ENCODE data around the gene C1QTNF5. TPM values are rescaled to one million over a fixed set of nuclear protein-coding genes. Genes with fewer than 3 reads are reported as not detected.
A peak's percentile ranks its signal among the peaks of the same experiment; 100 is the strongest.
"Not testable (repeated sequence)": the region's sequence is repeated elsewhere in the genome, so short reads cannot be mapped to it uniquely, and the experiment has no call there.

Gene C1QTNF5, protein sequence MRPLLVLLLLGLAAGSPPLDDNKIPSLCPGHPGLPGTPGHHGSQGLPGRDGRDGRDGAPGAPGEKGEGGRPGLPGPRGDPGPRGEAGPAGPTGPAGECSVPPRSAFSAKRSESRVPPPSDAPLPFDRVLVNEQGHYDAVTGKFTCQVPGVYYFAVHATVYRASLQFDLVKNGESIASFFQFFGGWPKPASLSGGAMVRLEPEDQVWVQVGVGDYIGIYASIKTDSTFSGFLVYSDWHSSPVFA
- 5.9 and 7.7 TPM in 2 replicates for total RNA-seq (2014; rRNA removed; shearing (Covaris generic))

DNA sequence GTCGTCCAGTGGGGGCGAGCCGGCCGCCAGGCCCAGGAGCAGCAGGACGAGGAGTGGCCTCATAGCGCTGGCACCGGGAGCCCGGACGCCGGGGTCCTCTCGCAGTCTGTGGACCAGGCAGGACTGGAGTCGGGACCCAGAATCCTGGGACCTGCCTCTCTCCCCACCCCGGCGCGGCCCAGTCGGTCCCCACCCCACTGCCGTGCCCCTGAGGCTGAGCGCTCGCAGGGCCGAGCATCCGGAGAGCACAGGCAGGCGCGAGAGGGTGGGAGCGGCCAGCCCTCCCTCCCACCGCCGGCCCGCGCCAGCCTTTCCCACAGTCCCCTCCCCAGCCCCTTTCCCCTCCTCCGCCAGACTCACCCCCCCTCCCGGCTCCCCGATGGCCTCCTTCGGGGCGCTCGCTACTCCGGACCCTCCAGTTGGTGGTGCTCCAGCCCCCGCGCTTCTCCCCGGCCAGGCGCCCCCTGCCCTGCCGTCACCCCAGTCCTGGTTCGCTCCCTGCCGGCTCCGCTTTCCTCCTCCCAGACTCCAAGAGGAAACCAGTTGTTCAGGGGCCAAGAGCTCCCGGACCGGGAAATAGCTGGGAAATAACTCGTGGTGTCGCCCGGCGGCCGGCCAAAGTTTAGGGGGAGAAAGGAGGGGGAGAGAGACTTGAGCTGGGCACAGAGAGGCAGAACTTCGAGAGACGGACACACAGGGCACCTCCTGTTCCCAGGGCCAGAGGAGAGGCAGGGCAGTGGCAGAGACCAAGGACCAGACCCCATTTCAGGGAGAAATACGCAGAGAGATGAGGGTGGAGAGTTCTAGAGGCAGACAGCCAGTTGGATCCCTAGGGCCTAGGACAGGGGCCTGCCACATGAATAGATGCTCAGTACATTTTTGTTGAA, at the start of gene C1QTNF5:
TSS of gene C1QTNF5 (minus strand) at position 549 of the 887 bp plus-strand sequence. CDS start at position 63, 486 bp downstream.
- peak; percentile 61 for DNase-seq (ENCODE audit: low read depth)

DNA sequence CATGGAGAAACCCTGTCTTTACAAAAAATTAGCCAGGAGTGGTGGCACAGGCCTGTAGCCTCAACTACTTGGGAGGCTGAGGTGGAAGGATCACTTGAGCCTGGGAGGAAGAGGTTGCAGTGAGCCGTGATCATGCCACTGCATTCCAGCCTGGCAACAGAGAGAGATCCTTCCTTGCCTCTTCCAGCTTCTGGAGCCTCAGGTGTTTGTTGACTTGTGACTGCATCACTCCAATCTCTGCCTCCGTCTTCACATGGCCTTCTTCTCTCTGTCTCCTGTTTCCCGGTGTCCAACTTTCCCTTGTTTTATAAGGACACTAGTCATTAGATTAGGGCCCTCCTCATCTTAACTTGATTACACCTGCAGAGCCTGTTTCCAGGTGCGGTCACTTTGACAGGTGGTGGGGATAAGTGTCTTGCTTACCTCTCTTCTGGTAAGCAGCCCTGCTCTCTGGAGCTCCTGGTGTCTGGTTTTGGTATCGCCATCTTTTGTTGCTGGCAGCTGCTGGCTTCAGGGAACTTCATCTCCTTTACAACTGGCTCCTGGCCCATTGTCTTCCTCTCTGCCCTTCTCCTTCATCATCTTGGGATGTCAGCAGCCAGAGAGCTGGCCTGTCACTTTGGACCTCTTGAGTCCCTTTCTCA, 49.0 kb upstream of the C1QTNF5 start:
- peak; percentile 13 for DNase-seq (ENCODE audit: low read depth)

DNA sequence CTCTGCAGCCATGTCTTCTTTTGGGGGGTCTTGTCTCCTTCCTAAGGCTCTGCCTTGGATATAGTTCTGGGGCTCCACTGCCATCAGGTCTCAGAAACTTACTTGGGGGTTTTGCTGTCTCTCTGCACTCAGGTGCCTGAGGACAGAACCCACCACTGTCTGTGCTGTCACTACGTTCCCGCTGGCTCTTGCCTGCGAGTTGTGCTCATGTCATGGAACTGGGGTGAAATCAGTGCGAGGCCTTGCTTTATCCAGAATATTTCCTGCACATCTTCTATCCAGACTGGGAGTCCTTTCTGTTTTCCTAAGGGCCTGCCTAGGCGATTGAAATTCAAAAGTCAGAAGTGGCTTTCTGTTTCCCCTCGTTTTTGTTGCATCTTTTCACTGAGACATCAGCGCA, 47.4 kb upstream of the C1QTNF5 start:
- no peak for DNase-seq (ENCODE audit: low read depth)

DNA sequence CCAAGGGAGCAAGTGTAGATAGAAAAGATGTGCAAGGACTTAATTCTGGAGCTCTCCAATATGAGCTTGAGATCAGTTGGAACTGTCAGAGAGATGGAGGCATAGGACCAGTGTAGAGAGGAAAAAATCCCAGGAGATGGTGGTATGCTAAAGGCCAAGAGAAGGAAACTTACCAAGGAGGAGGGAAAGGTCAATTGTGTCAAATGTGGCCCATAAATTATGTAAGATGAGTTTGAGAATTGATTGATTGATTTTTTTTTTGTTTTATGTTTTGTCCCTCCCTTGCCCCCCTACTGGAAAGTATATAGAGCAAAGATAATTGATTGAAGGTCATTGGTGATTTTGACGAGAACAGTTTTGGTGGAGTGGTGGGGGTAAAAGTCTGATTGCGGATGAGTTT, 43.6 kb upstream of the C1QTNF5 start:
- no peak for DNase-seq (ENCODE audit: low read depth)

DNA sequence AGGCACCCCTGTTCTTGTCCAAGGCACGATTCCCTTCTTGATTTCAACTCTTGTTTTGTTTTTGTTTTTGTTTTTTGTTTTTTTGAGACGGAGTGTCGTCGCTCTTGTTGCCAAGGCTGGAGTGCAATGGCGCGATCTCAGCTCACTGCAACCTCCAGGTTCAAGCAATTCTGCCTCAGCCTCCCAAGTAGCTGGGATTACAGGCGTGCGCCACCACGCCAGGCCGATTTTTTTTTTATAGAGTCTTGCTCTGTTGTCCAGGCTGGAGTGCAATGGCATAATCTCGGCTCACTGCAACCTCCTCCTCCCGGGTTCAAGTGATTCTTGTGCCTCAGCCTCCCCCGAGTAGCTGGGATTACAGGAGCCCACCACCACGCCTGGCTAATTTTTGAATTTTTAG, 41.8 kb upstream of the C1QTNF5 start:
- not testable (repeated sequence) for DNase-seq (ENCODE audit: low read depth)

DNA sequence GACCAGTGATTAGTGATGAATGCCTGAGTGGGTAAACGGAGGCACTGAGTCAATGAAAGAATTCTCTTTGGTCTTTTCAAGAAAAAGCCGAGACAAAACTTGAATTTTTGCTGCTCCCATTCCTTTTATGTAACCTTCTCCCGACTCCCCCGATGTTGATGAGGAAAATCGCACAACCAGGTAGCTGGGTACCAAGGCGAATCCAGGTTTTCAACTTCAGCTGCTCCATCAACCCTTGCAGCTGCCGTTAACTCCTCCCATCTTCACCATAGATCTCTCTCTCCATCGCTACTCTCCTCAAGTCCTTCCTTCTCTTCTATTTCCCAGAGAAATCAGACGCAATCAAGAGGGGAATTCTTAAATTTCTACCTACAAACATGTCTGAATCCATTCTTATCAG, 41.4 kb upstream of the C1QTNF5 start:
- no peak for DNase-seq (ENCODE audit: low read depth)

DNA sequence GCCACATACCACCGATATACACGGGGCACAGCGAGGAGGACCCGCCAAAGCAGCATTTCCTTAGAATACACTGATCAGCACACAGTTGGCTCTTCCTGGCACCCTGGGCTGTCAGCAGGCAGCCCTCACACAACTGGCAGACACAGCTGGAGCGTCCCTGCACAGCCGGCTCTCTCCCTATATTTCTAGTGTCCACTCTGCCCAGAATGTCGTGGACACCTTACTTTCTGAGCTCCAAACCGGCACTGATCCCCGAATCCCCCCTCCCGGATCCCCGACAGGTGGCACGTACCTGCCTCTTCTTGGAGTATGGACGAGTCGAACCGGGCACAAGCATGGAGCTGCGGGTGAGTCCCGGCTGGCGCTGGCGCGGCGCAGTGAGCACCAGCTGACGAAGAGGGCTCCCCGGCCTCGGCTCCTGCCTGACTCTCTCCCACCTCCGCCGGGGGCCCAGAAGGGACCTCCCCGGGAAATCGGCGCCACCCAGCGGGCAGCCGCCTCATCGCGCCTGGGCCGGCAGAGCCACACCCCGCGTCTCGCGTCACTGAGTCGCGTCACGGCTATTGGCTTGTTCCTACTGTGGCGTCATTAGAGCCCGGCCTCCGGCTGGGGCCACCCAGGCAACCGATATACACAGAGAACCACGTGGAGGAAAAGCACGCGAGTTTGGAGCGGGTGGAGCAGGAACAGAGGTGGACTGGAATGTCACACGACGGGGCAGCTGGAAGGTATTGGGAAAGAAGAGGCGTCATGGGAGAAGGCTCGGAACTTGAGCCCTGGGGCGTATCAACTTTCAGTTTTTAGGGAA, 40.7 kb upstream of the C1QTNF5 start, which contains the start of gene USP2:
TSS of gene USP2 (minus strand) at position 510 of the 808 bp plus-strand sequence. CDS start 8,210 bp downstream, outside the sequence.
- peak; percentile 95 for DNase-seq (ENCODE audit: low read depth)

DNA sequence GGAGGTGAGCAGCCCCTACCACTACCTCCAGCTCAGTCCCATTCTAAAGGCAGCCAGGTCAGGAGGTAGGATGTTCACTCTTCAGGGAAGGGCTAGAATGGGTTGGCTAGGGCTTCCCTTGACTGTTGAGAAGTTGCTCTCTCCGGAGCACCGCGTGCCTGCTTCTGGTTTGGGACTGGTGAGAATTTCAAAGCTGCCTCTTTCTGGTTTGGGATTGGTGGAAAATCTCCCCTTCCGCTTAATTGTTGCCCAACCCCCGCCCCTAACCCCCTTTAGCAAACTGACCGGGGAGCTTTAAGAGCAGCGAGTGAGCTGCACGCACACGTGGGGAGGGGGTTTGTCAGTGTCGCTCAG, 40.1 kb upstream of the C1QTNF5 start:
- no peak for DNase-seq (ENCODE audit: low read depth)

DNA sequence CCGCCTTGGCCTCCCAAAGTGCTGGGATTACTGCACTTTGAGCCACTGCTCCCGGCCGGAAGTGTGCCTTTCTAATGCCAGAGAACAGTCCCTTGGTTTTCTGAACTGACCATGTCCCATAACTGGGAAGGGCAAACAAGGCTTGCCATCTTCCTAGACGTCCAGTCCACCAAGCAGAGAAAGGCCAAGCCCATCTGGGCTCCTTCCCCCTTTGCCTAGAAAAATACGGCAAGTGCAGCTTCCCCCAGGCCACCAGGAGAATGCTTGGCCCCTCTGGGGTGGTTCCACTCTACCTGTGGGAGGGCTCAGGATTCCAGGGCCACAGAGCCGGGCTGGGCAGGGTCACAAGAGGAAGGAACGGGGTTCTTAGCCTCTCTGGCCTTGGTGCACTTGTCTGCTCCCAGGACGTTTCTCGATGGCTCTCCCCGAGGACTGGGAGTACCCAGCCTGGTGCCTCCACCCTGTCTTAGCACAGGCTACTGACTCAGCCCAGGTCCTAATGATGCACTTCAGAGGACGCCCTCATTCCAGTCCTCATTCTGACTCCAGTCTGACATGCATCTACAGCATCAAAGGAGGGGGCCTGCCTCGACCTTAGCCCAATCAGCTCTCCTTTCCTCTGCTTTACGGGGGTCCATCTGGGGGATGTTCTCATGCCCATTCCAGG, 39.6 kb upstream of the C1QTNF5 start:
- DNase-seq (ENCODE audit: low read depth): no peak

DNA sequence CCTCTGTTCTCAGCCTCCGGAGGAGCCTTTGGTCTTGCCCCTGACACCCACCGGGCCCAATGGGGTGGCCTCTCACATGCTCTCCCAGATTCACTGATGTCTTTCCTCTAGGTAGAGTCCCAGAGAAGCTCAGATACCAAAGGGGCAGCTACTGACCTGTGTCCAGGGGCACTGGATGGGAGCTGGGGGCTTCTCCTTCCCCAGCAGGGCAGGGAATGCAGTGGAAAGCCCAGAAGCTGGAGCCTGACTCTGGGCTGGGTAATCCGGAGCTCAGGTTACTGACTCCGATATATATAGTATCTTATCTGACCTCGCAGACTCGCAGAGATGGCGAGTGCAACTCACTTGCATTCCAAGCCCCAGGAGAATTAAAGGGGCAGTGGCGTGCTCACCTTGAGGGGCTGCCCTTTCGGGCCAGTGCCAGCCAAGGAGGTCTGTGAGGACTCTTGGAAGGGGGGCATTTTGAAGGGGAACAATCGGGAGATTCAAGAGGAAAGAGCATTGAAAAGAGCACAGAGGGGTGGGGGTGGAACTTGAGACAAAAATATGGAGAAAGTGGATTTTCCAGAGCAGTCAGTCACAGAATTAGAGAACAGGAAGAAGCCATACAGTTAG, 38.3 kb upstream of the C1QTNF5 start:
- DNase-seq (ENCODE audit: low read depth): no peak

DNA sequence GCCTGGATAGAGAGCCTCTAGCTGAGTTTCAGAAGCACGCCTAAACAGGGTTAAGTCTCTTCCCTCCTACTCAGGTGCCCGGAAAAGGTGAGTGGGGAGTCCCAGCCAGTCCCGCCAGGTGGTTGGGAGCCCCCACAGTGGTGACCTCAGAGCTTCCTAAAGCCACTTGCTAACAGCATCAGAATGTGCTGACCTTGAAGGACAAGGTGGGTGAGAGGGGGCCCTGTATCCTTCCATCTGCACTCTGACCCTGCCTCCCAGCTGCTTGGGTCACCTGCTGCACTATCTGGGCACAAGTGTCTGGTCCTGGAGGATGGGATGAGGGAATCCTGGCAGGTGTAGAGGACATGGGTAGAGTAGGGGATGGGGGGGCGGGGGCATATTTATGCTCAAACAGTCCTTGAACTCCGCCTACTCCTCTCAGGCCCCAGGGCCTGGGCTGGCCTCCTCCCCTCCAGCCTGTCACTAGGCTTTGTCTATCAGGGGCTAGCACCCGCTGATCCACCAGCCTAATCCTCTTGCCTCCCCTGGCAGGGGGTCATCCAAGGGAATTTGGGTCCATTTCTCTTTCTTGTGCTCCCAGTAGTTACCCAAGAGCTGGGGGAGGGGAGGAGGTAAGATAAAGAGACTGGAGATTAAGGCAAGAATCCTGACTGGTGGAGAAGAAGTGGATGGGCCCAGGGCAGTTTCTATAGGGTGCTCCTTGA, 37.4 kb upstream of the C1QTNF5 start:
- DNase-seq (ENCODE audit: low read depth): no peak

DNA sequence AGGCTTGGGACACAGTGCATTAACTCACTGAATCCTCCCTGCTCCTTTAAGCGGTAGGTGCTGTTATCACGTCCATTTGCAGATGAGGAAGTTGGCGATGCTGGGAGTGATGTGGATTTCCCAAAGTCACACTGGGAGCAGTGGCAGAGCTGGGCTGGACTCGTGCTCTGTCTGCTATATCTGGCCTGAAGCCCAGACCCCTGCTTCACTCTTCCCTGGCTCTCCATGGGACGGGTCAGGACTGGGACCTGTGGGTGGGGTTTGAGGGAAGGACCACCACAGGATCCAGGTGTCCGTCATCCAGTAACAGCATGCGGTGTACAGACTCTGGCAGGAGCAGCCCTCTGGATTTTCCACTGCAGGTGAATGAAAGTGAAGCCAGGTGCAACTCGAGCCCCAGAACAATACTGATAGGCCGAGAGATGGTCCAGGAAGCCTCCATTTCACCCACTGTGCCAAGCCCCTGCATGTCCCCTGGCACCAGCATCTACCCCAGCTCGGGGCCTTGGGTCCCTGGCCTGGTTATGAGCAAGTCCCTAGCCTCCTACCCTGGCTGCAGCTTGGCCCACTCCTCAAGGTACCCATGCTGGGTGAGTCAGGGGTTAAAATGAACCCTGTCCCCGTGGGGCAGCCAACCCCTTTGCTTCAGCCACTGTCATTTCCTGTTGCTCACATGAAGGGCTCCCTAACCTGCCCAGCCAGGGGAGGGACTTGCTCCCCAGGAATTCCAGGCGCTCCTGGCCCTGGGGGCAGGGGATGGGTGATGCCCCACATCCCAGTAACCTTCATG, 36.6 kb upstream of the C1QTNF5 start:
- DNase-seq (ENCODE audit: low read depth): peak; percentile 54

DNA sequence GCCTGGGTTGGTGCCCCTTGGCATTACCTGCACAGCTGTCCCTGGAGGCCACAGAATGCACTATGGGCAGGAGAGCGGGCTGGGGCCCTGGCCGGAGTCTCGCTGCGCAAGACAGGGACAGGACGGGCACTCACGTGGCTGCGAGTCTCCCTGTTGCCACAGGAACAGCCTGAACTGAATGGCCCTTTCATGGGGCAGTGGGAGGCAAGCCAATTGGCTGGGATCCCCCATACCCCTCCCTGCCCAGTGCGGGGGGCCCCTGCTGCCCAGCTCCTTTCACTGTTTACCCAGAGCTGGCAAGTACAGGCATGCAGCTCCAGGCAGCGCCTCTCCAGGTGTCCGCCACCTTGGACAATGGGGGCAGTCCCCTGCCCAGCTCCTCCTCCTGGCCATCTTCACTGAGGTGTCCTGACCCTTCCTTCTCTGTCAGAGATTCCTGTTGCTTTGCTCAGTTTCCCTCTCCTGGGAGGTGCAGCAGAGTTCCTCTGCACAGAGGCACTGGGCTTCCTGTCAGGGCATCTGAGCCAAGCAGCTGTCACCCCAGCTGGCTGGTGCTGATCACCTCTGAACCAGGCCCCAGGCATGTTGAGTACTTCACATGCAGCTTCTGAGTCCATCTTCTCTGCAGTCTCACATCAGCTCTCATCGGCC, 35.6 kb upstream of the C1QTNF5 start:
- no peak for DNase-seq (ENCODE audit: low read depth)

DNA sequence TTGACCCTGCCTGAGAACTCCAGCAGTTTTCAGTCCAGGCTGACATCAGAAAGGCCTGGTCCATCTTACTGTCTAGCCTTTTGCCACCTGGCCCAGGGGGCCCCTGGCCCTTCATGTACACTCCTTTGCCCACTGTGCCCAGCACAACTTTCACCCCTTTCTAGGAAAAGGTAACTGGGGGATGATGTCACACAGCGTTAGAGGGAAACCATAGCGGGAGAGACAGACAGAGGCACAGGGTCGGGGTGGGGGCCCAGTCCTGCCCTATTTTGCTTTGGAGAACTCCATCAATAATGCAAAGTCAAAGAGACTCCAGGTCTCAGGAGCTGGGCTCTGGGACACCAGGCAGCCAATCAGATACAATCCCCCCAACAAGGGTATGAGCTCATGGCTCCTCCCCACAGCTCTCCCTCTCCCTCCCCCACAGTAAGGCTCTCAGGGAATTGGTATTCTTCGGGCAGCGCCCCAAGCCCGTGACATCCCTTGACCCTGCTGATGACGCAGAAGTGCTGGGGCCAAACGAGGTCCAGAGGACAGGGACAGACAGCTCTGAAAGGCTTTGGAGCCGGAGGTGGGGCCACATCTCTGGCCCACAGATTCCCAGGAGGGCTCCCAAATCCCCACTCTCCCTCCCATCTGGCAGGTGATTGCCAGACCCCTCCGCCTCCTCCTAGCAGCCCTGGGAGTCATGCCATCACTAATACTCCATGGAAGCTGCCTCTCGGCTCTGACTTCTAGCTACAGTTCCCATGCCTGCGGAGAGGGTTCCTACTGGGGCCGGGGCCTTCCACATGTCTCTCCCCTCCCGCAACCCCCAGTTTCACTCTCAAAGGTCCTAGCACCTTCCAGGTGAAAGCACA, 34.9 kb upstream of the C1QTNF5 start:
- DNase-seq (ENCODE audit: low read depth): peak; percentile 54

DNA sequence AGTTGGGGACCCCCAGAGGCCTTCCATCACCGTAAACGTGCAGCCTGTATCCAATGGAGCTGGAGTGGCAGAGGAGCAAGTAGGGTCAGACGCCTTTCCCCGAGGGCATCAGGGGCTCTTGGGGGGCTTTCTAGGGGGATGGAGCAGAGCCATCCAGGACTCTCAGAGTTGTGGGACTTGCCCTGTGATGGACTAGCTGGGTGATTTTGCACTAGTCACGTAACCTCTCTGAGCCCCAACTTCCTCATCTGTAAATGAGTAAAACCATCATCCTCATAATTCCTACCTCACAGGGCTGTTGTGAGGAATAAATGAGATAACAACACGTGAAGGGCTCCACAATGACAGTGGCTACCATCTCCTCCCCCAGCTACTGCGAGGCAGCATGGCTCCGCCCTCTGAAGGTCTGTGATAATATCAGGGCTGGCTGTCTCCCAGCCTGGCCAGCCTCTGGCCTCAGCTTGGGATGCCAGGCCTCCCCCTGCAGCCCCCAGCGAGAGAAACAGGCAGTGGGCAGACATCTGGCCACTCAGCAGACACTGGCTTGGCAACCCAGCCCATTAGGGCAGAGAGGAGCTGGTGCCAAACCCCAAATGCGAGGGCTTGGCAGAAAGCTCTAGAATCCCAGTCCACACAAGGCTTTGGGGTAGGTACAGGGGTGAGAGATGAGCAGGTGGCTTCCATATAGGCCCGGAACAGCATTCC, 34.1 kb upstream of the C1QTNF5 start:
- no peak for DNase-seq (ENCODE audit: low read depth)

DNA sequence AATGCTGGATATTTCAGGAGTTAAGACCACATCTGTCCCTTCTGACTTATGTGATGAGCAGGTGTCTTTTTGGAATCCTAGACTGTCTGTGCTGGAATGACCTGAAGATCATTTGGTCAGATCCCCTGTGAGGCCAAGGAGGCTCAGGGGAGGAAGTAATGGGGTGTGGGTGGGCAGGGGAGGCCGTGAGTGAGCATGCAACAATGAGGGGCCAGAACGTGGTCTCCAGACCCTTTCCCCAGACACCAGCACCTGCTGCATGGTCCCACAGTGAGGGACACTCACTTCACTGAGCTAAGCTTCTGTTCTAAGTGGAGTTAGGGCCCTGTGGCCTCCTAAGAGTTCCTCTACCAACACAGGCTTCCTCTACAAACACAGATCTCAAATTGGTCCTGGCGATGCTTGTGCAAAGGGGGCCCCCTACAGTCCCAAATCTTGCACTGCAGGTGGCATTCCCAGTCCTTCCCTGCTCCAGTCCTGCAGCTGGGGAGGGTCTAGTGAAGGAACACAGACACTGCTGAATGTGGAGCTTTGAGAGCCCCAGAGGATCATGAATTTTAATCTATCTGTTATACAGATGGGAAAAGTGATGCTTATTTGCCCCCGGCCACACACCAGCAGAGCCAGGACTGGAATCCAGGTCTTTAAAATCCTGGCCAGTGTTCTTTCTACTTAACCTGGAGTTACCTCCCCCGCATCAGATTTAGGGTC, 33.4 kb upstream of the C1QTNF5 start:
- DNase-seq (ENCODE audit: low read depth): peak; percentile 68

All from M059J (cell line).